Measurements from ENCODE around the gene OBSCN.

DNA sequence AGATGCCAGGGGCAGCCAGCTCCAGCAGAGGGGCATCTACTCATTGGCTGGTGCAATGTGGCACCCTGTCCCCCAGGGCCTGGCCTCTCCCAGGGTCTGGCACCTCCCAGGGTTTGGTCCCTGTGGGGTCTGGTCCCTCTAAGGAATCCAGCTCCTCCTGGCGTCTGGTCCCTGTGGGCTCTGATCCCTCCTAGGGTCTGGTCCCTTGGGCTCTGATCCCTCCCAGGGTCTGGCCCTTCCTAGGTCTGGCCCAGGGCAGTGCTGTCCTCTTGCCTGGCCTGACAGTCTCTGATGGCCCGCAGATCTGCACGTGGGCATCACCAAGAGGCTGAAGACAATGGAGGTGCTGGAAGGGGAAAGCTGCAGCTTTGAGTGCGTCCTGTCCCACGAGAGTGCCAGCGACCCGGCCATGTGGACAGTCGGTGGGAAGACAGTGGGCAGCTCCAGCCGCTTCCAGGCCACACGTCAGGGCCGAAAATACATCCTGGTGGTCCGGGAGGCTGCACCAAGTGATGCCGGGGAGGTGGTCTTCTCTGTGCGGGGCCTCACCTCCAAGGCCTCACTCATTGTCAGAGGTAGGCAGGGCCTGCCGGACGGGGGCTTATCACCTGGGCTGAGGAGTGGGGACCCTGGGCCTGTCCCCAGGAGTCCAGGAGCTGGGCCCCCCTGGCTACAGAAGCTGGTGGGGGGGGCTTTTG, 73.9 kb downstream of the OBSCN start:
- TF ChIP-seq, protein P1, sequence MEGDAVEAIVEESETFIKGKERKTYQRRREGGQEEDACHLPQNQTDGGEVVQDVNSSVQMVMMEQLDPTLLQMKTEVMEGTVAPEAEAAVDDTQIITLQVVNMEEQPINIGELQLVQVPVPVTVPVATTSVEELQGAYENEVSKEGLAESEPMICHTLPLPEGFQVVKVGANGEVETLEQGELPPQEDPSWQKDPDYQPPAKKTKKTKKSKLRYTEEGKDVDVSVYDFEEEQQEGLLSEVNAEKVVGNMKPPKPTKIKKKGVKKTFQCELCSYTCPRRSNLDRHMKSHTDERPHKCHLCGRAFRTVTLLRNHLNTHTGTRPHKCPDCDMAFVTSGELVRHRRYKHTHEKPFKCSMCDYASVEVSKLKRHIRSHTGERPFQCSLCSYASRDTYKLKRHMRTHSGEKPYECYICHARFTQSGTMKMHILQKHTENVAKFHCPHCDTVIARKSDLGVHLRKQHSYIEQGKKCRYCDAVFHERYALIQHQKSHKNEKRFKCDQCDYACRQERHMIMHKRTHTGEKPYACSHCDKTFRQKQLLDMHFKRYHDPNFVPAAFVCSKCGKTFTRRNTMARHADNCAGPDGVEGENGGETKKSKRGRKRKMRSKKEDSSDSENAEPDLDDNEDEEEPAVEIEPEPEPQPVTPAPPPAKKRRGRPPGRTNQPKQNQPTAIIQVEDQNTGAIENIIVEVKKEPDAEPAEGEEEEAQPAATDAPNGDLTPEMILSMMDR (IDR thresholded peaks at IDR 0.05) = no peak
- TF ChIP-seq POLR2AphosphoS5 (IDR thresholded peaks at IDR 0.05) (no peak), POLR2A (IDR thresholded peaks at IDR 0.05) (no peak)

All from prostate gland (tissue), 2 donors.